ENCODE results near the gene ANKRD35.
A peak's percentile ranks its signal among the peaks of the same experiment; 100 is the strongest.

The ANKRD35 gene

DNA sequence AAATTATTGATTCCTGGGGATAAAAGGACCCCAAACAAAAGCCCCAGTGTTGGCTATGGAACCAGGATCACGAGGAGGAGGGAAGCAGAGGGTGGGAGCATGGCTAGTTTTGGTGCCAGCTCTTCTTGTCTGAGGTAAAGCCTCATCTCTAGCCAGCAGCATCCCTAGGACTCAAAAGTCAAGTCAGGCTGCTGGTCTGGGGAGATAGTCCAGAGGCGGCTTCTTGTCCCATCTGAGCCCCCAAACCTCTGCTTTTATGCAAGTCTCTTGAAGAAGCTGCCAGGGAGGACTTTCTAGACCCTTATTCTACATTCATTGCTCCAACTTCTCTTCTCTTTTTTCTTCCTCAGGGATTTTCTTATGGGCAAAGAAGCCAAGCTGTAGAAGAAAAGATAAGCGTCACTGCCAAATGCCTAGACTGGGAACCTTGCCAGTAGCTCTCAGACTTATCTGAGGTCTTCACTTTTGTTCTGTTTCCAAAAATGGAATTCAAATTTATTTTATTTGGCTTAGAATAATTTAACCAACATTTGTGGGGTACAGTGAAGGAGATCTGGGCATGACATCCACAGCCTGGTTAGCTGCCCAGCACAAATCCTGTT, 6.9 kb upstream of the ANKRD35 start:
- no peaks in the 10 kb centered on the region for H3K36me3 ChIP-seq (ENCODE audit: insufficient read depth, insufficient read length, low read length)
- no peaks in the 10 kb centered on the region for H3K27me3 ChIP-seq (ENCODE audit: insufficient read depth, insufficient read length)
- no peak for DNase-seq (ENCODE audit: low read depth, low spot score)
- no peaks in the 10 kb centered on the region for H3K9me3 ChIP-seq (ENCODE audit: insufficient read depth, low read length)
- H3K9ac ChIP-seq (ENCODE audit: insufficient read length, low read depth) = peak overlapping the region; percentile 45
- no peak overlapping the region for H3K4me3 ChIP-seq (ENCODE audit: insufficient read length, low read depth)
- H3K4me1 ChIP-seq (ENCODE audit: insufficient read depth, insufficient read length) = no peaks in the 10 kb centered on the region
- no peak for TF ChIP-seq SUZ12 (IDR thresholded peaks at IDR 0.05; ENCODE audit: extremely low read depth, insufficient read depth, insufficient read length)
- TF ChIP-seq YY1 (IDR thresholded peaks at IDR 0.05; ENCODE audit: insufficient read depth, insufficient read length) = no peak
- TF ChIP-seq ZNF274 (IDR thresholded peaks at IDR 0.05; ENCODE audit: low read depth, low read length) = no peak

DNA sequence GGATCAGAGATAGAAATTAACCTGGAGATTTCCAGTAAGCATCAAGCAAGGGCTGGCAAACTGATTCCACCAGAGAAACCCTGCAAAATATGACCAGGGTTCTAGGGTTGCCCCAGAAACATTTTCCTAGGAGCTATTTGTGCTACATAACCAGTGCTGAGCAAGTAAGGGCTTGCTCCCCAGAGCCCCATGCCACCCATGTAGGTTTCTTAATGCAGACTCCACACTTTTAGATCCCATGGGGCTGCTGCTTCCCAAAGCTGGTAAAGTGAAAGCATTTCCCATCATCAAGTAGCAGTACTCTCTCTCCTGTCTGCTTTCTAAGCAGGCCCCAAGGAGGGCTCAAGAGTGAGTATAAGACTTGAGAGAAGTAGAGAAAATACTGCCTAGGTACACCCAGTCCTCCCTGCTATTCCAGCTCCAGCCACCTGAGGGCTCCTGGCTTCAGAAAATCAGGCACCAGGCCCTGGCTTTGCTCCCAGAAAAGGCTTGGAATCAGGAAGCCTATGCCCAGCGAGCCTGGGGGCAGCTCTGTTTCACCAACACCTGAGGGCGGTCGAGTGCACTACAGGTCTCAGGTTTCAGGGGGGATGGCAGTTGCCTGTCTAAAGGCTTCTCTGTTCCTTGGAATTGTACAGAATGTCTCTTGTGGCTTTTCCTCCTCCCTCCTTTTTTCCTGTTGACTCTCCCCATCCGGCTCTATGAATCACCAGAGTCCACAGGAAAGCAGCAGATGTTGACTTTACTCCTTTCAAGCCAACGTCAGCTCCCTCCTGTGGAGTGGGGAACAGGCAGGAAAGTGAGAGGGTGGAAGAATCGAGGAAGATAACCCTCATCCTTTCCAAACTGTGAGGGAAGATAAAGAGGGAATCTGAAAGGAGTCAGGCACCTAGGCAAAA, 6.2 kb upstream of the ANKRD35 start:
- H3K4me1 ChIP-seq (ENCODE audit: insufficient read depth, insufficient read length) = peaks cover 1% of the 10 kb centered on the region
- no peaks in the 10 kb centered on the region for H3K27me3 ChIP-seq (ENCODE audit: insufficient read depth, insufficient read length)
- peak; percentile 99 for DNase-seq (ENCODE audit: low read depth, low spot score)
- no peak overlapping the region for H3K4me3 ChIP-seq (ENCODE audit: insufficient read length, low read depth)
- no peaks in the 10 kb centered on the region for H3K36me3 ChIP-seq (ENCODE audit: insufficient read depth, insufficient read length, low read length)
- H3K9me3 ChIP-seq (ENCODE audit: insufficient read depth, low read length) = no peaks in the 10 kb centered on the region
- TF ChIP-seq SUZ12 (IDR thresholded peaks at IDR 0.05; ENCODE audit: extremely low read depth, insufficient read depth, insufficient read length) = no peak
- TF ChIP-seq YY1 (IDR thresholded peaks at IDR 0.05; ENCODE audit: insufficient read depth, insufficient read length) = no peak
- no peak for TF ChIP-seq ZNF274 (IDR thresholded peaks at IDR 0.05; ENCODE audit: low read depth, low read length)
- peak overlapping the region; percentile 45 for H3K9ac ChIP-seq (ENCODE audit: insufficient read length, low read depth)

DNA sequence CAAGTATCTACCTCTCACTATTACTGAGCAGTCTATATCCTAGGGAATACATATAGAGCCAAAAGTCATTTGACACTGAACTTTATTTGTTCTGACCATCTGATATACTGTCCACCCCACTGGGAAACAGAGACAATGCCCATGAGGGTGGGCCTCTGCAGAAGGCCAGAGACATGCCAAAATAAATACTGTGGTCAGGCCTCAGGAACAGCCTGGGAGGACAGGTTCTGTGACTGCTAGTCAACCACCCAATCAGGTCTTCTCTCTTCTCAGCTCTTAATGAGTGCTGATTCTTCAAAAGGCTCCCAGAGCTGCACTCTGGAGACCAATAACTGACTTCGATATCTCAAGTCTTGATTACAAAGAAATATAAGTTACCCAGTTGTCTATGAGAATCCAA, 5.5 kb upstream of the ANKRD35 start:
- Histone ChIP-seq H3K9ac (ENCODE audit: insufficient read length, low read depth) (no peak overlapping the region), H3K9me3 (ENCODE audit: insufficient read depth, low read length) (no peaks in the 10 kb centered on the region), H3K4me1 (ENCODE audit: insufficient read depth, insufficient read length) (peaks cover 1% of the 10 kb centered on the region), H3K36me3 (ENCODE audit: insufficient read depth, insufficient read length, low read length) (no peaks in the 10 kb centered on the region), H3K4me3 (ENCODE audit: insufficient read length, low read depth) (no peak overlapping the region), H3K27me3 (ENCODE audit: insufficient read depth, insufficient read length) (no peaks in the 10 kb centered on the region)
- DNase-seq (ENCODE audit: low read depth, low spot score) = no peak
- TF ChIP-seq ZNF274 (IDR thresholded peaks at IDR 0.05; ENCODE audit: low read depth, low read length) (no peak), SUZ12 (IDR thresholded peaks at IDR 0.05; ENCODE audit: extremely low read depth, insufficient read depth, insufficient read length) (no peak), YY1 (IDR thresholded peaks at IDR 0.05; ENCODE audit: insufficient read depth, insufficient read length) (no peak)

DNA sequence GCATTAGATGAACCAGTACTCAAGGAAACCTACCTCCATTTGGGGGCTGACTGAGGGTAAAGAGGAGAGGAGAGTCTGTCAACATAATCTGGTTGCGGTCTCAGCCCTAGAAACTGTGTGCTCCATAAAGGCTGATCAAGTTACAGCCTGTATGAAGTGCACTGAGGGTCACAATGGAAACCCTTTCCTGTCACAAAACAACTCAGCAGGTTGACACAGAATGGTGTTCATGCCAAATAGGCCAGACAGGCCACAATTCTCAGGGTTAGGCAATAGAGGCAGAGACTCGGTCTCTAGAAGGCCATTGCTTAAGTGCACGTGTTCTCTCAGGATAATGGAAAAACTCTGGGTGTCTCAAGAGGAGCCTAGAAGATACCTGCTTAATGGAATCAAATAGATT, 4.1 kb upstream of the ANKRD35 start:
- no peak overlapping the region for H3K4me3 ChIP-seq (ENCODE audit: insufficient read length, low read depth)
- no peak for DNase-seq (ENCODE audit: low read depth, low spot score)
- H3K9ac ChIP-seq (ENCODE audit: insufficient read length, low read depth) = no peak overlapping the region
- H3K4me1 ChIP-seq (ENCODE audit: insufficient read depth, insufficient read length) = peaks cover 6% of the 10 kb centered on the region
- no peaks in the 10 kb centered on the region for H3K9me3 ChIP-seq (ENCODE audit: insufficient read depth, low read length)
- no peaks in the 10 kb centered on the region for H3K36me3 ChIP-seq (ENCODE audit: insufficient read depth, insufficient read length, low read length)
- TF ChIP-seq ZNF274 (IDR thresholded peaks at IDR 0.05; ENCODE audit: low read depth, low read length) = no peak
- no peak for TF ChIP-seq SUZ12 (IDR thresholded peaks at IDR 0.05; ENCODE audit: extremely low read depth, insufficient read depth, insufficient read length)
- no peak for TF ChIP-seq YY1 (IDR thresholded peaks at IDR 0.05; ENCODE audit: insufficient read depth, insufficient read length)
- H3K27me3 ChIP-seq (ENCODE audit: insufficient read depth, insufficient read length) = peaks cover 9% of the 10 kb centered on the region

DNA sequence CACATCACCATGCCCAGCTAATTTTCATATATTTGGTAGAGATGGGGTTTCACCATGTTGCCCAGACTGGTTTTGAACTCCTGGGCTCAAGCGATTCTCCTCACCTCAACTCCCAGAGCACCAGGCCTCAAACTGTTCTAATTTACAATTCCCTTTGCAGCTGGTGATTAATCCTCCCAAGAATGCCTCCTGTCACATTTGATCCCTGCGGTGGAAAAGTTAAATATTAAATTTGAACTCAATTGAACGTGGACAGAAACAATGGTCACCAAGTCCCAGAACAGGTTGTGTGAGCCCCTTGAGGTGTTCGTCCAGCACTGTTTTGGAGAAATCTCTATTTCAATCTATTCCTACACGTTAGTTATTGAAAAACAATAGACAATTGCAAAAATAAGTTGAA, 2.0 kb upstream of the ANKRD35 start:
- DNase-seq (ENCODE audit: low read depth, low spot score) = no peak
- Histone ChIP-seq H3K9ac (ENCODE audit: insufficient read length, low read depth) (no peak overlapping the region), H3K9me3 (ENCODE audit: insufficient read depth, low read length) (no peaks in the 10 kb centered on the region), H3K4me3 (ENCODE audit: insufficient read length, low read depth) (no peak overlapping the region), H3K4me1 (ENCODE audit: insufficient read depth, insufficient read length) (peaks cover 6% of the 10 kb centered on the region), H3K27me3 (ENCODE audit: insufficient read depth, insufficient read length) (peaks cover 26% of the 10 kb centered on the region), H3K36me3 (ENCODE audit: insufficient read depth, insufficient read length, low read length) (no peaks in the 10 kb centered on the region)
- TF ChIP-seq SUZ12 (IDR thresholded peaks at IDR 0.05; ENCODE audit: extremely low read depth, insufficient read depth, insufficient read length) (no peak), ZNF274 (IDR thresholded peaks at IDR 0.05; ENCODE audit: low read depth, low read length) (no peak), YY1 (IDR thresholded peaks at IDR 0.05; ENCODE audit: insufficient read depth, insufficient read length) (no peak)

DNA sequence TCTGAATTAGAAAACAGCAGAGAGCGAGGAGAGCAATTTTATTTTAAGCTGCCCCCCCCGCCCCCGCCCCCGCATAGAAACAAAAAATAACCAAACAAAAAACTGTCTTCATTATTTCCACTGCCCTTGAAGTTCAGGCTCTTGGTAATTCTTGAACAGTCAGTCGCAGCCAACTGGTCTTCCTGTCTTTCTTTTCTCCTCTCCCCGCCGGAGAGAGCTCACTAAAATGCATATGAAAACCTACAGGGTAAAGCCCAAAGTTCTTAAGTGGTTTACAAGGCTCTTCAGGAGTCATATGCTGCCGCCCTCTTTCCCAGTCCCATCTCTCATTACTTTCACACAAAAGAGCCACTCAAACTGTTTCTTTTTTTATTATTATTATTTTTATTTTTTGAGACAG, 1.1 kb upstream of the ANKRD35 start:
- no peak for DNase-seq (ENCODE audit: low read depth, low spot score)
- H3K36me3 ChIP-seq (ENCODE audit: insufficient read depth, insufficient read length, low read length) = no peaks in the 10 kb centered on the region
- peaks cover 26% of the 10 kb centered on the region for H3K27me3 ChIP-seq (ENCODE audit: insufficient read depth, insufficient read length)
- H3K4me1 ChIP-seq (ENCODE audit: insufficient read depth, insufficient read length) = peaks cover 6% of the 10 kb centered on the region
- H3K9me3 ChIP-seq (ENCODE audit: insufficient read depth, low read length) = no peaks in the 10 kb centered on the region
- TF ChIP-seq SUZ12 (IDR thresholded peaks at IDR 0.05; ENCODE audit: extremely low read depth, insufficient read depth, insufficient read length) (no peak), YY1 (IDR thresholded peaks at IDR 0.05; ENCODE audit: insufficient read depth, insufficient read length) (no peak), ZNF274 (IDR thresholded peaks at IDR 0.05; ENCODE audit: low read depth, low read length) (no peak)
- H3K9ac ChIP-seq (ENCODE audit: insufficient read length, low read depth) = peak overlapping the region; percentile 52
- peak overlapping the region; percentile 59 for H3K4me3 ChIP-seq (ENCODE audit: insufficient read length, low read depth)

DNA sequence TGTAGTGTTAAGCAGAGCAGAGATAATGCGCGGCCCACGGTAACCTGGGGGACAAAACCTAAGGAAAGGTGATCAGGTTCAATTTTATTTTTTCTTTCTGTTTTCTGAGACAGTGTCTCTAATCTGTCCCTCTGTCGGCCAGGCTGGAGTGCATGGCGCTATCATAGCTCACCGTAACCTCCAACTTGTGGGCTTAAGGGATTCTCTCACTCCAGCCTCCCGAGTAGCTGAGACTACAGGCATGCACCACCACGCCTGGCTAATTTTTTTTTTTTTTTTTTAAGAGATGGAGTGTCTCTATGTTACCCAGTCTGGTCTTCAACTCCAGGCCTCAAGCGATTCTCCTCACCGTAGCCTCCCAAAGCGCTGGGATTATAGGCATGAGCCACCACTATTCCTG, 724 bp upstream of the ANKRD35 start:
- TF ChIP-seq SUZ12 (IDR thresholded peaks at IDR 0.05; ENCODE audit: extremely low read depth, insufficient read depth, insufficient read length) (no peak), ZNF274 (IDR thresholded peaks at IDR 0.05; ENCODE audit: low read depth, low read length) (no peak)
- no peak for DNase-seq (ENCODE audit: low read depth, low spot score)
- peaks cover 26% of the 10 kb centered on the region for H3K27me3 ChIP-seq (ENCODE audit: insufficient read depth, insufficient read length)
- H3K4me1 ChIP-seq (ENCODE audit: insufficient read depth, insufficient read length) = peaks cover 6% of the 10 kb centered on the region
- no peaks in the 10 kb centered on the region for H3K36me3 ChIP-seq (ENCODE audit: insufficient read depth, insufficient read length, low read length)
- no peaks in the 10 kb centered on the region for H3K9me3 ChIP-seq (ENCODE audit: insufficient read depth, low read length)
- peak overlapping the region; percentile 59 for H3K4me3 ChIP-seq (ENCODE audit: insufficient read length, low read depth)
- H3K9ac ChIP-seq (ENCODE audit: insufficient read length, low read depth) = peak overlapping the region; percentile 52
